Measurements from ENCODE around the gene OR4D5. TPM values are rescaled to one million over a fixed set of nuclear protein-coding genes. Genes with fewer than 3 reads are reported as not detected.

Gene OR4D5
- polyA plus RNA-seq, 2 of the 4 experiments (the other 2 are of a cell fraction) = not detected

- no peak for DNase-seq (ENCODE audit: low read depth in 1 of 2, low spot score in 1 of 2)
- 40% methylated on average over 16 of the region's 18 CpGs for WGBS (ENCODE audit: missing lambda C conversion rate)
- POLR2A ChIA-PET = no interaction called here
- no peaks in the 10 kb centered on the region for H3K9me3 ChIP-seq
- no peak for TF ChIP-seq HES2 (IDR thresholded peaks at IDR 0.05)
- no peak for TF ChIP-seq KDM5A (IDR thresholded peaks at IDR 0.05)
- no peak for TF ChIP-seq HOXB13 (CRISPR knock-in tag; IDR thresholded peaks at IDR 0.05; ENCODE audit: low read depth)
- no peak for TF ChIP-seq EHF (CRISPR knock-in tag; IDR thresholded peaks at IDR 0.05)
- no peak for TF ChIP-seq CHD4 (IDR thresholded peaks at IDR 0.05; ENCODE audit: borderline replicate concordance)
- no peak for TF ChIP-seq FOXS1 (CRISPR knock-in tag; IDR thresholded peaks at IDR 0.05)
- TF ChIP-seq PBX3 (IDR thresholded peaks at IDR 0.05) = no peak
- no peak for TF ChIP-seq FOSL2 (IDR thresholded peaks at IDR 0.05)
- no peak for TF ChIP-seq FOSL2 (CRISPR knock-in tag; IDR thresholded peaks at IDR 0.05)
- no peak for TF ChIP-seq TP53 (CRISPR knock-in tag; IDR thresholded peaks at IDR 0.05)
- no peak for TF ChIP-seq PHF8 (IDR thresholded peaks at IDR 0.05; ENCODE audit: borderline replicate concordance, low read depth)
- no peak overlapping the region for H3K4me3 ChIP-seq
- H3K4me1 ChIP-seq = no peaks in the 10 kb centered on the region
- H3K27ac ChIP-seq = no peak overlapping the region
- FAIRE-seq = no peak
- no peak overlapping the region for H3K4me2 ChIP-seq
- ATAC-seq = no peak
- CTCF ChIA-PET = no interaction called here
These were observed 37.5 kb downstream of the OR4D5 start for GRCh38 chr11:123976770-123977560.

DNA sequence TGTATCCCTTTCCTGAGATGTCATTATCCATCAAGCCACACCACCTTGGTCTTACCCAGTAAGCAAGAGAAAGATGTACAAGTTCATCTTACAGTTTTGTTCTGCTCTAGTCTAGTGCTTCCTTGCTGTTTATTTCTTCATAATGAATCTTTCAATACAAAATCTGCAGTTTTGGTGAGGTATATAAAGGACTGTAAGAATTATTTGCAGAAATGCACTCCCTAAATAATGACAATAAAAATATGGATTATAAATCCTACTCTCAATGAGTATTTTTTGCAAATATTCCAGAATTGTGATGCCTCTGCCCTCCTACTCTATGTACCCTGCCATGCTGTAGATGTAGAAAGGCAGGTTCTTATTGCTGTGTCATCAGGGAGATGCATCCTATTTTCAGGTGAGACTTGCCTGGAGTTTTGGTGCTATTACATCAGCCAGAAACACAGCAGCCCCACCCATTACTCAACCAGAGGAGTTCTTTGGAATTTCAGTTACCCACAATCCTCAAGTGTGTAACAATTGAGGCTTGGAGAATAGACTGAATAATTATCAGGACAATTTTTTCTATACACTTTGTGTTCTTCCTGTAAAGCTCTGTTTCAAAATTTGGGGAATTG, 38.4 kb downstream of the OR4D5 start, which contains the start of gene OR10S1:
OR10S1 (minus strand) TSS at position 51 of the 617 bp plus-strand sequence. CDS start 117 bp downstream, outside the sequence.
- FAIRE-seq (no peak), ATAC-seq (no peak), DNase-seq (ENCODE audit: low read depth in 1 of 2, low spot score in 1 of 2) (no peak)
- no peaks in the 10 kb centered on the region for H3K9me3 ChIP-seq
- no peak for TF ChIP-seq PHF8 (IDR thresholded peaks at IDR 0.05; ENCODE audit: borderline replicate concordance, low read depth)
- no peak for TF ChIP-seq ZFP36 (IDR thresholded peaks at IDR 0.05; ENCODE audit: borderline replicate concordance, partially characterized antibody)
- no peak for TF ChIP-seq ELK1 (IDR thresholded peaks at IDR 0.05; ENCODE audit: low read depth, low read length)
- TF ChIP-seq MAX (IDR thresholded peaks at IDR 0.05) = no peak
- no peak for TF ChIP-seq NFE2L2 (conservative IDR thresholded peaks at IDR 0.05; ENCODE audit: low read length)
- no peak for TF ChIP-seq ZC3H11A (IDR thresholded peaks at IDR 0.05)
- no peak for TF ChIP-seq ZSCAN20 (CRISPR knock-in tag; IDR thresholded peaks at IDR 0.05)
- no peak within 1 kb of the TSS for H3K4me3 ChIP-seq
- no peaks in the 10 kb centered on the region for H3K4me1 ChIP-seq
- H3K4me2 ChIP-seq = no peak within 1 kb of the TSS
- CTCF ChIA-PET = no interaction called here
- POLR2A ChIA-PET = no interaction called here
- no peak within 1 kb of the TSS for H3K27ac ChIP-seq

GRCh38 chr11:123979311-123979710, 39.9 kb downstream of the OR4D5 start:
- Histone ChIP-seq H3K27ac (no peak overlapping the region), H3K4me2 (no peak overlapping the region), H3K4me1 (no peaks in the 10 kb centered on the region), H3K9me3 (no peaks in the 10 kb centered on the region), H3K4me3 (no peak overlapping the region)
- ChIA-PET CTCF (interaction anchor here (0.6 to 0.9 kb wide), 2 partner anchors 9 to 20 kb away, joined by 3 read pairs; no protein-coding TSS in a partner anchor), POLR2A (no interaction called here)
- DNase-seq (ENCODE audit: low read depth in 1 of 2, low spot score in 1 of 2) (no peak), FAIRE-seq (no peak), ATAC-seq (no peak)
- 8% methylated on average over 2 of the region's 5 CpGs for WGBS (ENCODE audit: missing lambda C conversion rate)
- TF ChIP-seq NR3C1 (IDR thresholded peaks at IDR 0.05) (no peak), MAX (IDR thresholded peaks at IDR 0.05) (no peak), FOXS1 (CRISPR knock-in tag; IDR thresholded peaks at IDR 0.05) (no peak), SREBF2 (IDR thresholded peaks at IDR 0.05) (no peak), TFCP2L1 (CRISPR knock-in tag; IDR thresholded peaks at IDR 0.05) (no peak), PHF8 (IDR thresholded peaks at IDR 0.05; ENCODE audit: borderline replicate concordance, low read depth) (no peak), EHMT2 (IDR thresholded peaks at IDR 0.05; ENCODE audit: low read depth) (no peak), HES2 (IDR thresholded peaks at IDR 0.05) (no peak), CHD2 (IDR thresholded peaks at IDR 0.05; ENCODE audit: low read length, partially characterized antibody) (no peak), KDM1A (IDR thresholded peaks at IDR 0.05; ENCODE audit: low read depth) (no peak), RCOR1 (IDR thresholded peaks at IDR 0.05; ENCODE audit: low read depth, low read length) (no peak)
- TF ChIP-seq, protein P1, sequence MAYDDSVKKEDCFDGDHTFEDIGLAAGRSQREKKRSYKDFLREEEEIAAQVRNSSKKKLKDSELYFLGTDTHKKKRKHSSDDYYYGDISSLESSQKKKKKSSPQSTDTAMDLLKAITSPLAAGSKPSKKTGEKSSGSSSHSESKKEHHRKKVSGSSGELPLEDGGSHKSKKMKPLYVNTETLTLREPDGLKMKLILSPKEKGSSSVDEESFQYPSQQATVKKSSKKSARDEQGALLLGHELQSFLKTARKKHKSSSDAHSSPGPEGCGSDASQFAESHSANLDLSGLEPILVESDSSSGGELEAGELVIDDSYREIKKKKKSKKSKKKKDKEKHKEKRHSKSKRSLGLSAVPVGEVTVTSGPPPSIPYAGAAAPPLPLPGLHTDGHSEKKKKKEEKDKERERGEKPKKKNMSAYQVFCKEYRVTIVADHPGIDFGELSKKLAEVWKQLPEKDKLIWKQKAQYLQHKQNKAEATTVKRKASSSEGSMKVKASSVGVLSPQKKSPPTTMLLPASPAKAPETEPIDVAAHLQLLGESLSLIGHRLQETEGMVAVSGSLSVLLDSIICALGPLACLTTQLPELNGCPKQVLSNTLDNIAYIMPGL (CRISPR knock-in tag; IDR thresholded peaks at IDR 0.05; ENCODE audit: borderline replicate concordance) = no peak
- TF ChIP-seq, protein P2, sequence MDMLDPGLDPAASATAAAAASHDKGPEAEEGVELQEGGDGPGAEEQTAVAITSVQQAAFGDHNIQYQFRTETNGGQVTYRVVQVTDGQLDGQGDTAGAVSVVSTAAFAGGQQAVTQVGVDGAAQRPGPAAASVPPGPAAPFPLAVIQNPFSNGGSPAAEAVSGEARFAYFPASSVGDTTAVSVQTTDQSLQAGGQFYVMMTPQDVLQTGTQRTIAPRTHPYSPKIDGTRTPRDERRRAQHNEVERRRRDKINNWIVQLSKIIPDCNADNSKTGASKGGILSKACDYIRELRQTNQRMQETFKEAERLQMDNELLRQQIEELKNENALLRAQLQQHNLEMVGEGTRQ (IDR thresholded peaks at IDR 0.05) = no peak
